ENCODE results near the gene PBX3. TPM values are rescaled to one million over a fixed set of nuclear protein-coding genes. Genes with fewer than 3 reads are reported as not detected.

Gene PBX3
- polyA plus RNA-seq, 3 donors: 23.7 to 28.7 (median 24.4) TPM

- no peak for DNase-seq
Measured at GRCh38 chr9:125994066-125994943, 247.1 kb downstream of the PBX3 start.

GRCh38 chr9:125995006-125995405, 247.8 kb downstream of the PBX3 start:
- DNase-seq: no peak

GRCh38 chr9:125995706-125996105, 248.5 kb downstream of the PBX3 start:
- no peak for DNase-seq

GRCh38 chr9:125996791-125997190, 249.6 kb downstream of the PBX3 start:
- no peak for DNase-seq

GRCh38 chr9:125997196-125997823, 250.1 kb downstream of the PBX3 start:
- DNase-seq: no peak

GRCh38 chr9:125998837-125999503, 251.8 kb downstream of the PBX3 start:
- no peak for DNase-seq

GRCh38 chr9:125999504-125999881, 252.3 kb downstream of the PBX3 start:
- no peak for DNase-seq

GRCh38 chr9:126000256-126000655, 253.1 kb downstream of the PBX3 start:
- no peak for DNase-seq

- no peak for DNase-seq
Measured at GRCh38 chr9:126000731-126001580, 253.8 kb downstream of the PBX3 start.

GRCh38 chr9:126001581-126002225, 254.5 kb downstream of the PBX3 start:
- no peak for DNase-seq

GRCh38 chr9:126002476-126003350, 255.5 kb downstream of the PBX3 start:
- no peak for DNase-seq

- no peak for DNase-seq
Measured at GRCh38 chr9:126009047-126009446, 261.9 kb downstream of the PBX3 start.

- no peak for DNase-seq
Measured at GRCh38 chr9:126014726-126015125, 267.6 kb downstream of the PBX3 start.

- DNase-seq: no peak
Measured at GRCh38 chr9:126015424-126015823, 268.3 kb downstream of the PBX3 start.

GRCh38 chr9:126016579-126017290, 269.6 kb downstream of the PBX3 start:
- no peak for DNase-seq
